Mesenchymal stem cell (in vitro differentiated cells and primary cell): ENCODE measurements around the gene ARID5A.

ENCODE experiments used
- DNase-seq: peaks from one replicate; pipeline ENCODE4 v3.0.0-alpha.2; 2013
- H2AFZ ChIP-seq: one replicate; pipeline ENCODE4 v1.6.1; 2013; ENCODE audit warnings: low read depth, mild to moderate bottlenecking, control low read depth, inconsistent platforms, low read length, moderate library complexity
- H2AK5ac ChIP-seq: 2 replicates; pipeline ENCODE4 v1.6.1; 2013; ENCODE audit warnings: low read length, moderate library complexity, mild to moderate bottlenecking, inconsistent platforms; ENCODE audit not compliant: severe bottlenecking
- H2BK120ac ChIP-seq: one replicate; pipeline ENCODE4 v1.6.1; 2013; ENCODE audit warnings: low read depth, mild to moderate bottlenecking, inconsistent platforms, low read length, moderate library complexity
- H2BK12ac ChIP-seq, 2 experiments: one replicate each; pipeline ENCODE4 v1.6.1; 2013; ENCODE audit warnings: inconsistent platforms in 2 of 2, low read length in 2 of 2, mild to moderate bottlenecking in 2 of 2, moderate library complexity in 2 of 2, control low read depth in 1 of 2
- H2BK15ac ChIP-seq: one replicate; pipeline ENCODE4 v1.6.1; 2013; ENCODE audit warnings: mild to moderate bottlenecking, low read depth, inconsistent platforms; ENCODE audit not compliant: poor library complexity, severe bottlenecking
- H2BK5ac ChIP-seq: 2 replicates; pipeline ENCODE4 v1.6.1; 2013; ENCODE audit warnings: low read depth, mild to moderate bottlenecking, low read length, control low read depth, inconsistent platforms; ENCODE audit not compliant: poor library complexity, severe bottlenecking
- H3K14ac ChIP-seq, 2 experiments: one replicate each; pipeline ENCODE4 v1.6.1; 2013; ENCODE audit warnings: inconsistent platforms in 2 of 2, low read length in 2 of 2, control low read depth in 1 of 2, mild to moderate bottlenecking in 1 of 2, moderate library complexity in 1 of 2
- H3K18ac ChIP-seq, 2 experiments: one replicate each; pipeline ENCODE4 v1.6.1; 2013; ENCODE audit warnings: inconsistent platforms in 2 of 2, low read length in 2 of 2, control low read depth in 1 of 2, low read depth in 1 of 2, mild to moderate bottlenecking in 1 of 2
- H3K23ac ChIP-seq, 2 experiments: one replicate each; pipeline ENCODE4 v1.6.1; 2013; ENCODE audit warnings: inconsistent platforms in 2 of 2, low read length in 2 of 2, mild to moderate bottlenecking in 2 of 2, moderate library complexity in 2 of 2, control low read depth in 1 of 2
- H3K27ac ChIP-seq: 2 replicates; pipeline ENCODE4 v1.5.1; 2013; ENCODE audit warnings: mild to moderate bottlenecking, moderate library complexity, low read length, control low read depth, inconsistent platforms; ENCODE audit not compliant: poor library complexity, severe bottlenecking
- H3K27me3 ChIP-seq, 2 experiments: 2 replicates each; pipeline versions ENCODE4 v1.6.1 to v1.7.0; 2013; ENCODE audit warnings: low read length in 2 of 2, mild to moderate bottlenecking in 2 of 2, moderate library complexity in 2 of 2, control low read depth in 1 of 2, inconsistent platforms in 1 of 2; ENCODE audit not compliant: control insufficient read depth in 1 of 2, insufficient read depth in 1 of 2
- H3K36me3 ChIP-seq, 2 experiments: 2 replicates each; pipeline versions ENCODE4 v1.6.1 to v1.7.0; 2013; ENCODE audit warnings: low read length in 2 of 2, control low read depth in 1 of 2, inconsistent platforms in 1 of 2, low read depth in 1 of 2, mild to moderate bottlenecking in 1 of 2; ENCODE audit not compliant: insufficient read depth in 2 of 2, control insufficient read depth in 1 of 2
- H3K4ac ChIP-seq, 2 experiments: one replicate each; pipeline ENCODE4 v1.6.1; 2013; ENCODE audit warnings: inconsistent platforms in 2 of 2, low read length in 2 of 2, mild to moderate bottlenecking in 2 of 2, moderate library complexity in 2 of 2, control low read depth in 1 of 2, low read depth in 1 of 2
- H3K4me1 ChIP-seq: 2 replicates; pipeline ENCODE4 v1.6.1; 2013; ENCODE audit warnings: low read depth, low read length, control low read depth; ENCODE audit not compliant: control insufficient read depth, insufficient read depth
- H3K4me2 ChIP-seq: 2 replicates; pipeline ENCODE4 v1.6.1; 2013; ENCODE audit warnings: low read length, mild to moderate bottlenecking, inconsistent platforms; ENCODE audit not compliant: poor library complexity, severe bottlenecking
- H3K4me3 ChIP-seq, 2 experiments: 2 replicates each; pipeline versions ENCODE4 v1.5.1 to v1.7.0; 2013; ENCODE audit warnings: low read length in 2 of 2, mild to moderate bottlenecking in 2 of 2, control low read depth in 1 of 2, low read depth in 1 of 2; ENCODE audit not compliant: insufficient read depth in 1 of 2
- H3K79me1 ChIP-seq: replicated peaks from 2 replicates; pipeline ENCODE4 v1.6.1; 2013; ENCODE audit warnings: mild to moderate bottlenecking, control low read depth, low read length, inconsistent platforms; ENCODE audit not compliant: poor library complexity, severe bottlenecking
- H3K9ac ChIP-seq: 2 replicates; pipeline ENCODE4 v1.7.0; 2013; ENCODE audit warnings: mild to moderate bottlenecking, low read length, moderate library complexity
- H3K9me3 ChIP-seq: 2 replicates; pipeline ENCODE4 v1.7.0; 2013; ENCODE audit warnings: mild to moderate bottlenecking, low read length; ENCODE audit not compliant: control insufficient read depth
- H4K8ac ChIP-seq: one replicate; pipeline ENCODE4 v1.6.1; 2013; ENCODE audit warnings: inconsistent platforms, mild to moderate bottlenecking, low read length, moderate library complexity
- H4K91ac ChIP-seq: one replicate; pipeline ENCODE4 v1.6.1; 2013; ENCODE audit warnings: mild to moderate bottlenecking, low read length, inconsistent platforms
- WGBS: methylation state at CpG from one replicate; pipeline ENCODE4 v1.1.7; 2013; ENCODE audit warnings: mixed read lengths; 5-methylcytosine and 5-hydroxymethylcytosine counted together

ARID5A gene

DNA sequence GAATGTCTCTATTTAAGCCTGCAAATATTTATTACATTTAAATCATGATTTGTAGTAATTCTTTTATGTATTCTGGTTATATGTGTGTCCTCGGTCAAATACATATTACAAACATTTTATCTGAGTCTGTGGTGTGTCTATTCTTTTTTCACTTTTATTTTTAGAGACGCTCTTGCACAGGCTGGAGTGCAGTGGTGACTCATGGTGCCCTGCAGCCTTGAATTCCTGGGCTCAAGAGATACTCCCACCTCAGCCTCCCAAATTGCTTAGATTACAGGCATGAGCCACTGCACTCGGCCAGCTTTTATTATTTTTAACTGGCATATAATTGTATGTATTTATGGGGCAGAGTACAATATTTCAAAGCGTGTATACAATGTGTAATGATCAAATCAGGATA is 47.5 kb downstream of the ARID5A start:
- Histone ChIP-seq H2AK5ac (no peak overlapping the region), H3K79me1 (peaks cover 7% of the 10 kb centered on the region), H2BK15ac (no peak overlapping the region), H3K23ac (no peak overlapping the region), H3K18ac (no peak overlapping the region), H3K36me3 (peaks cover 4 to 9% of the 10 kb centered on the region in 2 experiments), H2BK120ac (no peak overlapping the region), H3K4ac (no peak overlapping the region), H2BK12ac (no peak overlapping the region), H3K9ac (no peak overlapping the region), H3K9me3 (no peaks in the 10 kb centered on the region), H2BK5ac (no peak overlapping the region), H4K91ac (no peak overlapping the region), H3K27ac (no peak overlapping the region), H4K8ac (no peak overlapping the region), H3K14ac (no peak overlapping the region), H3K27me3 (no peaks in the 10 kb centered on the region), H3K4me2 (no peak overlapping the region), H3K4me1 (peaks cover 4% of the 10 kb centered on the region), H3K4me3 (no peak overlapping the region), H2AFZ (no peak overlapping the region)
- no peak for DNase-seq
- 67% methylated on average over 1 of the region's 4 CpGs for WGBS

DNA sequence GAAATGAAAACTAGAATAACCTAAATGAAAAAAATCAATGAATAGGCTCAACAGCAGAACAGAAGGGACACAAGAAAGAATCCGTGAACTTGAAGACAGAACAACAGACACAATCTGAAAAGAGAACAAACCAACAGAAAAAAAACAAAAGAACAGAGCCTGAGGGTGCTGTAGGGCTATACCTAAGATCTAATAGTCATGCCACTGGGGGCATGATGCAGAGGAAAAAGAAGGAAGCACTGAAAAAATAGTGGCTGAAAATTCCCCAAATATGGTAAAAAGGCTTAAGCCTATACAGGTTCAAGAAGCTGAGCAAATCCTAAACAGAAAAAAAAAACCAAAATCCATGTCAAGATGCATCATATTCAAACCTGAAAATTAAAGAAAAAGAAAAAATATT is 51.3 kb downstream of the ARID5A start:
- no peaks in the 10 kb centered on the region for H3K27me3 ChIP-seq
- H3K27ac ChIP-seq: no peak overlapping the region
- H3K79me1 ChIP-seq: peaks cover 19% of the 10 kb centered on the region
- H2BK12ac ChIP-seq: no peak overlapping the region
- no peak overlapping the region for H3K18ac ChIP-seq
- H4K8ac ChIP-seq: no peak overlapping the region
- H2BK15ac ChIP-seq: no peak overlapping the region
- no peak overlapping the region for H3K23ac ChIP-seq
- no peak overlapping the region for H3K4ac ChIP-seq
- H2BK120ac ChIP-seq: no peak overlapping the region
- peaks cover 7 to 33% of the 10 kb centered on the region in 2 experiments for H3K36me3 ChIP-seq
- no peaks in the 10 kb centered on the region for H3K9me3 ChIP-seq
- no peak overlapping the region for H4K91ac ChIP-seq
- no peak overlapping the region for H3K4me2 ChIP-seq
- no peak overlapping the region for H2AFZ ChIP-seq
- peaks cover 4% of the 10 kb centered on the region for H3K4me1 ChIP-seq
- no peak overlapping the region for H3K9ac ChIP-seq
- DNase-seq: no peak
- no peak overlapping the region for H2AK5ac ChIP-seq
- WGBS: no CpG with 5 or more reads among the region's 1 CpG
- no peak overlapping the region for H2BK5ac ChIP-seq
- no peak overlapping the region for H3K14ac ChIP-seq
- no peak overlapping the region for H3K4me3 ChIP-seq

GRCh38 chr2:96591054-96591453 is 54.5 kb downstream of the ARID5A start:
- no peak overlapping the region for H3K9ac ChIP-seq
- H3K79me1 ChIP-seq: peaks cover 33% of the 10 kb centered on the region
- H3K23ac ChIP-seq: no peak overlapping the region
- H3K9me3 ChIP-seq: no peaks in the 10 kb centered on the region
- H2BK15ac ChIP-seq: no peak overlapping the region
- no CpG with 5 or more reads among the region's 2 CpGs for WGBS
- DNase-seq: no peak
- no peak overlapping the region for H3K4me3 ChIP-seq
- H3K4ac ChIP-seq: no peak overlapping the region
- H3K18ac ChIP-seq: no peak overlapping the region
- peaks cover 3% of the 10 kb centered on the region for H3K4me1 ChIP-seq
- no peak overlapping the region for H2BK12ac ChIP-seq
- no peak overlapping the region for H2BK5ac ChIP-seq
- no peak overlapping the region for H3K4me2 ChIP-seq
- H4K91ac ChIP-seq: no peak overlapping the region
- no peak overlapping the region for H4K8ac ChIP-seq
- H3K36me3 ChIP-seq: peaks cover 26 to 56% of the 10 kb centered on the region in 2 experiments
- H2AK5ac ChIP-seq: no peak overlapping the region
- H3K27ac ChIP-seq: no peak overlapping the region
- no peak overlapping the region for H2AFZ ChIP-seq
- H3K27me3 ChIP-seq: no peaks in the 10 kb centered on the region
- no peak overlapping the region for H2BK120ac ChIP-seq
- H3K14ac ChIP-seq: no peak overlapping the region

- Histone ChIP-seq H3K79me1 (peaks cover 36% of the 10 kb centered on the region), H2BK12ac (no peak overlapping the region), H3K14ac (no peak overlapping the region), H2BK5ac (no peak overlapping the region), H2AK5ac (no peak overlapping the region), H3K18ac (no peak overlapping the region), H3K27me3 (no peaks in the 10 kb centered on the region), H3K9ac (no peak overlapping the region), H4K91ac (no peak overlapping the region), H3K4me1 (peaks cover 3% of the 10 kb centered on the region), H3K9me3 (no peaks in the 10 kb centered on the region), H2BK120ac (no peak overlapping the region), H3K23ac (no peak overlapping the region), H3K36me3 (peaks cover 31 to 60% of the 10 kb centered on the region in 2 experiments), H3K4me3 (no peak overlapping the region), H3K4ac (no peak overlapping the region), H2BK15ac (no peak overlapping the region), H3K4me2 (no peak overlapping the region), H3K27ac (no peak overlapping the region), H4K8ac (no peak overlapping the region), H2AFZ (no peak overlapping the region)
- no peak for DNase-seq
- 100% methylated on average over 3 of the region's 3 CpGs for WGBS
Measured at GRCh38 chr2:96591494-96591893, 54.9 kb downstream of the ARID5A start.
